ENCODE measurements around the gene ATG9A. TPM values are rescaled to one million over a fixed set of nuclear protein-coding genes. Genes with fewer than 3 reads are reported as not detected.
A peak's percentile ranks its signal among the peaks of the same experiment; 100 is the strongest.

The ATG9A gene
- total and polyA plus RNA-seq, 9 of the 15 experiments (the other 6 are each of a cell fraction or from before 2014, with no cell fraction given): 0.25 to 65.6 (median 23.4) TPM

GRCh38 chr2:219277703-219278654, 48.5 kb upstream of the ATG9A start (continued):
- TF ChIP-seq MGA (IDR thresholded peaks at IDR 0.05): no peak
- no peak for TF ChIP-seq ESRRB (CRISPR knock-in tag; IDR thresholded peaks at IDR 0.05; ENCODE audit: borderline replicate concordance)
- no peak for TF ChIP-seq SMAD4 (CRISPR knock-in tag; conservative IDR thresholded peaks at IDR 0.05)
- TF ChIP-seq FIP1L1 (IDR thresholded peaks at IDR 0.05; ENCODE audit: low read depth, low read length, poor library complexity, severe bottlenecking): no peak
- TF ChIP-seq CHD1 (IDR thresholded peaks at IDR 0.05; ENCODE audit: low read length): no peak
- TF ChIP-seq CUX1 (CRISPR knock-in tag; IDR thresholded peaks at IDR 0.05): no peak
- 0 out of 2 replicates have a peak, but pooled peaks have one; percentile 65 for TF ChIP-seq TFAP4 (CRISPR knock-in tag; IDR thresholded peaks at IDR 0.05; ENCODE audit: borderline replicate concordance)
- TF ChIP-seq LEF1 (IDR thresholded peaks at IDR 0.05): no peak
